HEK293 (cell line): ENCODE data around the gene AGMO.

ENCODE experiments used
- CTCF ChIA-PET: fragments of 350-600 bp; formaldehyde crosslinking; extraction: SDS; loops from one replicate; lab custom pipeline; 2021; ENCODE audit warnings: antibody characterized with exemption; lab: Yijun Ruan, JAX
- POLR2A ChIA-PET: fragments of 300-600 bp; formaldehyde crosslinking; extraction: SDS; loops from one replicate; lab custom pipeline; 2020; ENCODE audit warnings: antibody characterized with exemption, inconsistent platforms; lab: Yijun Ruan, JAX
- H3K27ac ChIP-seq: fragments of 200-500 bp; sonication (Bioruptor generic); 2 replicates; pipeline ENCODE4 v1.5.1; 2014; ENCODE audit warnings: low read depth, low read length, control low read depth, inconsistent platforms; ENCODE audit errors: extremely low read depth
- H3K36me3 ChIP-seq, 2 experiments: fragments of 200-500 bp in 1 of 2; sonication (Bioruptor generic) in 1 of 2; 1 replicate in 1 of 2; 2 replicates in 1 of 2; pipeline ENCODE4 v1.5.1; 2014 to 2017; ENCODE audit warnings: inconsistent platforms in 2 of 2, low read length in 2 of 2; ENCODE audit not compliant: control insufficient read depth in 2 of 2, insufficient read depth in 1 of 2
- H3K4me1 ChIP-seq: fragments of 200-500 bp; sonication (Bioruptor generic); 2 replicates; pipeline ENCODE4 v1.5.1; 2014; ENCODE audit warnings: mild to moderate bottlenecking, low read length, inconsistent platforms; ENCODE audit not compliant: control insufficient read depth, insufficient read depth
- H3K4me3 ChIP-seq: 2 replicates; pipeline ENCODE4 v1.5.1; 2011; ENCODE audit warnings: low read depth, mild to moderate bottlenecking, control low read depth, low read length, moderate library complexity
- H3K9me3 ChIP-seq: fragments of 200-500 bp; sonication (Bioruptor generic); 2 replicates; pipeline ENCODE4 v1.5.1; 2014; ENCODE audit warnings: low read depth, low read length, inconsistent platforms; ENCODE audit not compliant: control insufficient read depth, insufficient read depth
- BCL6B ChIP-seq: fragments of 450-650 bp; formaldehyde crosslinking; IDR thresholded peaks from 2 replicates; pipeline ENCODE4 v1.5.1; 2017; ENCODE audit warnings: missing biosample characterization, missing genetic modification characterization
- KLF1 ChIP-seq: fragments of 450-650 bp; formaldehyde crosslinking; IDR thresholded peaks from 2 replicates; pipeline ENCODE4 v1.5.1; 2016; ENCODE audit warnings: missing biosample characterization, missing genetic modification characterization
- SP3 ChIP-seq: fragments of 450-650 bp; formaldehyde crosslinking; IDR thresholded peaks from 2 replicates; pipeline ENCODE4 v1.5.1; 2016; ENCODE audit warnings: missing biosample characterization, missing genetic modification characterization
- TRIM28 ChIP-seq: IDR thresholded peaks from 2 replicates; pipeline ENCODE4 v1.6.1; 2011; ENCODE audit warnings: low read length, control low read depth, borderline replicate concordance
- TSHZ1 ChIP-seq: fragments of 450-650 bp; formaldehyde crosslinking; IDR thresholded peaks from 2 replicates; pipeline ENCODE4 v1.5.1; 2016; ENCODE audit warnings: missing biosample characterization, missing genetic modification characterization, borderline replicate concordance
- ZFP69B ChIP-seq: fragments of 450-650 bp; formaldehyde crosslinking; IDR thresholded peaks from 2 replicates; pipeline ENCODE4 v1.5.1; 2016; ENCODE audit warnings: missing biosample characterization, missing genetic modification characterization
- ZNF146 ChIP-seq: fragments of 450-650 bp; formaldehyde crosslinking; IDR thresholded peaks from 2 replicates; pipeline ENCODE4 v1.5.1; 2016; ENCODE audit warnings: missing biosample characterization, missing genetic modification characterization
- ZNF221 ChIP-seq: fragments of 450-650 bp; formaldehyde crosslinking; IDR thresholded peaks from 2 replicates; pipeline ENCODE4 v1.5.1; 2017; ENCODE audit warnings: missing biosample characterization, missing genetic modification characterization, borderline replicate concordance
- ZNF23 ChIP-seq: fragments of 450-650 bp; formaldehyde crosslinking; IDR thresholded peaks from 2 replicates; pipeline ENCODE4 v1.5.1; 2016; ENCODE audit warnings: missing biosample characterization, missing genetic modification characterization, borderline replicate concordance
- ZNF248 ChIP-seq: fragments of 450-650 bp; formaldehyde crosslinking; IDR thresholded peaks from 2 replicates; pipeline ENCODE4 v1.5.1; 2017; ENCODE audit warnings: missing biosample characterization, missing genetic modification characterization
- ZNF266 ChIP-seq: fragments of 450-650 bp; formaldehyde crosslinking; IDR thresholded peaks from 2 replicates; pipeline ENCODE4 v1.5.1; 2016; ENCODE audit warnings: missing biosample characterization, missing genetic modification characterization, low read depth
- ZNF341 ChIP-seq: fragments of 450-650 bp; formaldehyde crosslinking; IDR thresholded peaks from 2 replicates; pipeline ENCODE4; 2016; ENCODE audit warnings: low read depth, missing biosample characterization, missing genetic modification characterization
- ZNF423 ChIP-seq: fragments of 450-650 bp; formaldehyde crosslinking; IDR thresholded peaks from 2 replicates; pipeline ENCODE4 v1.5.1; 2016; ENCODE audit warnings: missing biosample characterization, missing genetic modification characterization
- ZNF521 ChIP-seq: fragments of 450-650 bp; formaldehyde crosslinking; IDR thresholded peaks from 2 replicates; pipeline ENCODE4 v1.5.1; 2017; ENCODE audit warnings: missing biosample characterization, mild to moderate bottlenecking, missing genetic modification characterization
- ZNF529 ChIP-seq: fragments of 450-650 bp; formaldehyde crosslinking; IDR thresholded peaks from 2 replicates; pipeline ENCODE4 v1.5.1; 2017; ENCODE audit warnings: missing genetic modification characterization, missing biosample characterization; ENCODE audit not compliant: insufficient replicate concordance
- ZNF560 ChIP-seq: fragments of 450-650 bp; formaldehyde crosslinking; IDR thresholded peaks from 2 replicates; pipeline ENCODE4 v1.5.1; 2017; ENCODE audit warnings: missing biosample characterization, missing genetic modification characterization, borderline replicate concordance
- ZNF624 ChIP-seq: fragments of 450-650 bp; formaldehyde crosslinking; IDR thresholded peaks from 2 replicates; pipeline ENCODE4 v1.5.1; 2017; ENCODE audit warnings: missing biosample characterization, missing genetic modification characterization
- ZNF639 ChIP-seq: fragments of 450-650 bp; formaldehyde crosslinking; IDR thresholded peaks from 2 replicates; pipeline ENCODE4 v1.5.1; 2016; ENCODE audit warnings: missing biosample characterization, missing genetic modification characterization
- ZNF776 ChIP-seq: fragments of 450-650 bp; formaldehyde crosslinking; IDR thresholded peaks from 2 replicates; pipeline ENCODE4 v1.5.0; 2017; ENCODE audit warnings: missing biosample characterization, missing genetic modification characterization, borderline replicate concordance
- ZSCAN4 ChIP-seq: fragments of 450-650 bp; formaldehyde crosslinking; IDR thresholded peaks from 2 replicates; pipeline ENCODE4 v1.5.1; 2017; ENCODE audit warnings: missing biosample characterization, missing genetic modification characterization
- TF ChIP-seq, protein P1 (sequence below): fragments of 450-650 bp; formaldehyde crosslinking; IDR thresholded peaks from 2 replicates; pipeline ENCODE4 v1.5.1; 2016; ENCODE audit warnings: missing biosample characterization, missing genetic modification characterization
- TF ChIP-seq, protein P2 (sequence below): fragments of 450-650 bp; formaldehyde crosslinking; IDR thresholded peaks from 2 replicates; pipeline ENCODE4 v1.5.1; 2016; ENCODE audit warnings: missing biosample characterization, missing genetic modification characterization

The AGMO gene

GRCh38 chr7:15470825-15471668 is 90.8 kb downstream of the AGMO start:
- H3K27ac ChIP-seq: no peak overlapping the region
- no peaks in the 10 kb centered on the region for H3K4me1 ChIP-seq
- H3K9me3 ChIP-seq: no peaks in the 10 kb centered on the region
- TF ChIP-seq, protein P1, sequence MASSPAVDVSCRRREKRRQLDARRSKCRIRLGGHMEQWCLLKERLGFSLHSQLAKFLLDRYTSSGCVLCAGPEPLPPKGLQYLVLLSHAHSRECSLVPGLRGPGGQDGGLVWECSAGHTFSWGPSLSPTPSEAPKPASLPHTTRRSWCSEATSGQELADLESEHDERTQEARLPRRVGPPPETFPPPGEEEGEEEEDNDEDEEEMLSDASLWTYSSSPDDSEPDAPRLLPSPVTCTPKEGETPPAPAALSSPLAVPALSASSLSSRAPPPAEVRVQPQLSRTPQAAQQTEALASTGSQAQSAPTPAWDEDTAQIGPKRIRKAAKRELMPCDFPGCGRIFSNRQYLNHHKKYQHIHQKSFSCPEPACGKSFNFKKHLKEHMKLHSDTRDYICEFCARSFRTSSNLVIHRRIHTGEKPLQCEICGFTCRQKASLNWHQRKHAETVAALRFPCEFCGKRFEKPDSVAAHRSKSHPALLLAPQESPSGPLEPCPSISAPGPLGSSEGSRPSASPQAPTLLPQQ (tag by site-specific recombination): no peak
- TF ChIP-seq ZNF266 (tag by site-specific recombination): no peak
- no peak for TF ChIP-seq ZNF529 (tag by site-specific recombination)
- TF ChIP-seq ZFP69B (tag by site-specific recombination): no peak
- CTCF ChIA-PET: interaction anchor here (0.5 kb wide), 1 partner anchor 10 kb away, joined by 4 read pairs; no protein-coding TSS in a partner anchor
- no peak overlapping the region for H3K4me3 ChIP-seq
- no peaks in the 10 kb centered on the region for H3K36me3 ChIP-seq
- POLR2A ChIA-PET: no interaction called here

DNA sequence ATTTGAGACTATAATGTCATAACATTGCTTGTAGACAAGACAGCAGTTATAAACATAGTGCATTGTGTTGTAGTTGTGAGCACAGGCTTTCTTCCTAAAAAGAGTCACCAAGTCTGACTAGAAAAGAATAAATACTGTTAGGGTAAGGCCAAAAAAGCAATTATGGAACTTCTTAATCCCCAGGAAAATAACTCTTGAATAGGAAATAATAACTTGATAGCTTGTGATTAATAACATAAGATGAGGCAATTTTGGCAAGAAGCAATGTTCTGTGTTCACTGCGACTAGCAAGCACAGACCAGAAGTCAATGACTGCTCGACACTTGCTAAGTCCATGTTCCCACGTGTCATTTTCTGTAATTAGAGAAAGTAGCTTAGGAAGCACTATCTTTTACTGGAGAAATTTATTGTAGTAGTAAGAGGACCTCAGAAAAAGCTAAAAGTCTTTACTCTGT is 97.1 kb downstream of the AGMO start:
- no peak overlapping the region for H3K4me3 ChIP-seq
- TF ChIP-seq ZNF776 (tag by site-specific recombination) (no peak), SP3 (tag by site-specific recombination) (no peak), ZNF23 (tag by site-specific recombination) (no peak), TSHZ1 (no peak), ZNF560 (tag by site-specific recombination) (no peak), ZNF639 (tag by site-specific recombination) (no peak), ZNF624 (no peak), TRIM28 (no peak), ZNF146 (tag by site-specific recombination) (no peak), ZNF521 (tag by site-specific recombination) (no peak), ZNF248 (tag by site-specific recombination) (no peak), ZNF423 (no peak), ZNF341 (no peak), KLF1 (tag by site-specific recombination) (no peak), ZSCAN4 (tag by site-specific recombination) (no peak), BCL6B (tag by site-specific recombination) (no peak), ZNF221 (tag by site-specific recombination) (no peak)
- TF ChIP-seq, protein P2, sequence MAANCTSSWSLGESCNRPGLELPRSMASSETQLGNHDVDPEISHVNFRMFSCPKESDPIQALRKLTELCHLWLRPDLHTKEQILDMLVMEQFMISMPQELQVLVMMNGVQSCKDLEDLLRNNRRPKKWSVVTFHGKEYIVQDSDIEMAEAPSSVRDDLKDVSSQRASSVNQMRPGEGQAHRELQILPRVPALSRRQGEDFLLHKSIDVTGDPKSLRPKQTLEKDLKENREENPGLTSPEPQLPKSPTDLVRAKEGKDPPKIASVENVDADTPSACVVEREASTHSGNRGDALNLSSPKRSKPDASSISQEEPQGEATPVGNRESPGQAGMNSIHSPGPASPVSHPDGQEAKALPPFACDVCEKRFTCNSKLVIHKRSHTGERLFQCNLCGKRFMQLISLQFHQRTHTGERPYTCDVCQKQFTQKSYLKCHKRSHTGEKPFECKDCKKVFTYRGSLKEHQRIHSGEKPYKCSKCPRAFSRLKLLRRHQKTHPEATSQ (tag by site-specific recombination): no peak
- TF ChIP-seq, all 188 proteins: peak for 0
- Histone ChIP-seq H3K4me1 (no peaks in the 10 kb centered on the region), H3K9me3 (no peaks in the 10 kb centered on the region), H3K27ac (no peak overlapping the region), H3K36me3 (no peaks in the 10 kb centered on the region)
- POLR2A ChIA-PET: no interaction called here
- CTCF ChIA-PET: no interaction called here
